Measurements from ENCODE around the gene CCDC73. TPM values are rescaled to one million over a fixed set of nuclear protein-coding genes. Genes with fewer than 3 reads are reported as not detected.

The CCDC73 gene
- total and polyA plus RNA-seq, 2 of the 4 experiments (the other 2 are of a cell fraction), result not detected

DNA sequence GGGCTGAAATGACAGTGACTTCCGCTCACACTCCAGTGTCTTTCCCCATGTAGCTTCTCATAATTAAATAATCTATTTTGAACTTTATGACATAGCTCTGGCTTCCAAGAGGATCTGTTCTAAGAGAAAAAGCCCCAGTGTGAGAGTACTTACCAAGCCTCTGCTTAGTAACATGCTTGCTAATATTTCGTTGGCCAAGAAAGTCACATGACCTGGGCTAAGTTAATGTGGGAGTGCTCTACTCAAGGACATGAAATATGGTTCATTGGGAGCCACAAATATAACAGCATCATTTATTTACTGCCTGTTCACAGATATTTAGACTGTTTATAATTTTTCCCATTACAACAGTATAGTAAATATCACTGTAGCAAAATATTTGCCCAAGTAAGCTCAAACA, 42.5 kb downstream of the CCDC73 start:
- in situ Hi-C loops (cut with MboI; ENCODE audit: low sequenced_read_pairs) (no loop called here), intact Hi-C loops (cut with micrococcal nuclease) (loop anchor here (10.0 kb wide), 1 partner anchor 1007 kb away; no protein-coding TSS in a partner anchor), dilution Hi-C loops (cut with HindIII; ENCODE audit: low sequenced_read_pairs, unreplicated experiment) (no loop called here)
- H3K9me1 ChIP-seq (ENCODE audit: insufficient read depth, low read length), result no peaks in the 10 kb centered on the region
- H2BK20ac ChIP-seq (ENCODE audit: low read depth, low read length), result no peak overlapping the region
- ChIA-PET CTCF (no interaction called here), POLR2A (ENCODE audit: unreplicated experiment) (no interaction called here)
- H3K4me3 ChIP-seq (ENCODE audit: insufficient read depth, low read depth, low read length), result no peak overlapping the region
- no peaks in the 10 kb centered on the region for H3K79me1 ChIP-seq (ENCODE audit: low read depth in 1 of 2, low read length in 2 of 2)
- no peak overlapping the region for H2BK15ac ChIP-seq (ENCODE audit: low read depth, low read length)
- H3K36me3 ChIP-seq (ENCODE audit: control insufficient read depth, insufficient read depth, low read length), result no peaks in the 10 kb centered on the region
- H3K23ac ChIP-seq (ENCODE audit: low read depth, low read length), result no peak overlapping the region
- no peak overlapping the region for H2AFZ ChIP-seq (replicated peaks; ENCODE audit: low read length, poor library complexity)
- no peaks in the 10 kb centered on the region for H3K4me1 ChIP-seq (ENCODE audit: control insufficient read depth, insufficient read depth, low read length)
- DNase-seq (no peak), ATAC-seq (ENCODE audit: low read depth) (no peak)
- H2BK5ac ChIP-seq (ENCODE audit: low read depth, low read length, poor library complexity, severe bottlenecking), result no peak overlapping the region
- H3K27me3 ChIP-seq (ENCODE audit: control insufficient read depth, insufficient read depth, low read length), result no peaks in the 10 kb centered on the region
- no peak overlapping the region for H3K27ac ChIP-seq (ENCODE audit: insufficient read depth, low read length)
- no peak overlapping the region for H2BK120ac ChIP-seq (ENCODE audit: low read depth, low read length)
- no peaks in the 10 kb centered on the region for H4K20me1 ChIP-seq (ENCODE audit: insufficient read depth, low read length)
- no peak overlapping the region for H2AK9ac ChIP-seq (replicated peaks; ENCODE audit: low read depth, low read length, poor library complexity)
- WGBS, 2 experiments (ENCODE audit: extremely low coverage in 2 of 2, insufficient read length in 1 of 2), result no CpG with 5 or more reads among the region's 2 CpGs
- no peak overlapping the region for H3K56ac ChIP-seq (ENCODE audit: extremely low read depth, insufficient read depth, low read length)
- no peak overlapping the region for H3K14ac ChIP-seq (replicated peaks; ENCODE audit: low read depth, low read length)
- TF ChIP-seq RFX5 (IDR thresholded peaks at IDR 0.05; ENCODE audit: low read depth, low read length) (no peak), POLR2A (IDR thresholded peaks at IDR 0.05; ENCODE audit: low read depth, low read length) (no peak), FOS (IDR thresholded peaks at IDR 0.05; ENCODE audit: low read depth, low read length) (no peak), RAD21 (IDR thresholded peaks at IDR 0.05; ENCODE audit: low read length) (no peak), MAFK (IDR thresholded peaks at IDR 0.05; ENCODE audit: low read depth, low read length) (no peak)
- TF ChIP-seq, protein P1, sequence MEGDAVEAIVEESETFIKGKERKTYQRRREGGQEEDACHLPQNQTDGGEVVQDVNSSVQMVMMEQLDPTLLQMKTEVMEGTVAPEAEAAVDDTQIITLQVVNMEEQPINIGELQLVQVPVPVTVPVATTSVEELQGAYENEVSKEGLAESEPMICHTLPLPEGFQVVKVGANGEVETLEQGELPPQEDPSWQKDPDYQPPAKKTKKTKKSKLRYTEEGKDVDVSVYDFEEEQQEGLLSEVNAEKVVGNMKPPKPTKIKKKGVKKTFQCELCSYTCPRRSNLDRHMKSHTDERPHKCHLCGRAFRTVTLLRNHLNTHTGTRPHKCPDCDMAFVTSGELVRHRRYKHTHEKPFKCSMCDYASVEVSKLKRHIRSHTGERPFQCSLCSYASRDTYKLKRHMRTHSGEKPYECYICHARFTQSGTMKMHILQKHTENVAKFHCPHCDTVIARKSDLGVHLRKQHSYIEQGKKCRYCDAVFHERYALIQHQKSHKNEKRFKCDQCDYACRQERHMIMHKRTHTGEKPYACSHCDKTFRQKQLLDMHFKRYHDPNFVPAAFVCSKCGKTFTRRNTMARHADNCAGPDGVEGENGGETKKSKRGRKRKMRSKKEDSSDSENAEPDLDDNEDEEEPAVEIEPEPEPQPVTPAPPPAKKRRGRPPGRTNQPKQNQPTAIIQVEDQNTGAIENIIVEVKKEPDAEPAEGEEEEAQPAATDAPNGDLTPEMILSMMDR (conservative IDR thresholded peaks at IDR 0.05; ENCODE audit: low read depth, low read length), result no peak
- BruUV-seq (replicated peaks), result no TSS peak
- H4K5ac ChIP-seq (ENCODE audit: low read depth, low read length), result no peak overlapping the region
- H4K8ac ChIP-seq (ENCODE audit: low read depth in 2 of 2, low read length in 2 of 2), result no peak overlapping the region
- no peak overlapping the region for H2AK5ac ChIP-seq (ENCODE audit: low read depth, low read length)
- no peaks in the 10 kb centered on the region for H3K9me3 ChIP-seq (ENCODE audit: control insufficient read depth, insufficient read depth, low read length)
- no peak overlapping the region for H3K9ac ChIP-seq (ENCODE audit: low read depth, low read length)
- no peak overlapping the region for H3K4ac ChIP-seq (ENCODE audit: low read depth, low read length)
- H3K4me2 ChIP-seq (ENCODE audit: low read depth, low read length), result no peak overlapping the region
- no peak overlapping the region for H4K91ac ChIP-seq (ENCODE audit: insufficient read depth, low read depth, low read length)
- no peak overlapping the region for H3K18ac ChIP-seq (ENCODE audit: low read depth, low read length)
